ENCODE measurements around the gene ABCB8. TPM values are rescaled to one million over a fixed set of nuclear protein-coding genes. Genes with fewer than 3 reads are reported as not detected.
A peak's percentile ranks its signal among the peaks of the same experiment; 100 is the strongest.

The ABCB8 gene
- total RNA-seq, 1 donor: 35.4 TPM

GRCh38 chr7:151085691-151086620 lies 57.7 kb downstream of the ABCB8 start, which contains the start of gene AGAP3:
Gene AGAP3, plus strand, starts transcription at chr7:151086475. Its CDS starts 267 bp downstream, at chr7:151086742.
- no peak for TF ChIP-seq CTCF (IDR thresholded peaks at IDR 0.05; ENCODE audit: insufficient read depth, low read depth, low read length)
- peak within 1 kb of the TSS; percentile 83 for H3K4me3 ChIP-seq (ENCODE audit: low read depth, low read length)
- peak; percentile 83 for DNase-seq (ENCODE audit: low read depth)

DNA sequence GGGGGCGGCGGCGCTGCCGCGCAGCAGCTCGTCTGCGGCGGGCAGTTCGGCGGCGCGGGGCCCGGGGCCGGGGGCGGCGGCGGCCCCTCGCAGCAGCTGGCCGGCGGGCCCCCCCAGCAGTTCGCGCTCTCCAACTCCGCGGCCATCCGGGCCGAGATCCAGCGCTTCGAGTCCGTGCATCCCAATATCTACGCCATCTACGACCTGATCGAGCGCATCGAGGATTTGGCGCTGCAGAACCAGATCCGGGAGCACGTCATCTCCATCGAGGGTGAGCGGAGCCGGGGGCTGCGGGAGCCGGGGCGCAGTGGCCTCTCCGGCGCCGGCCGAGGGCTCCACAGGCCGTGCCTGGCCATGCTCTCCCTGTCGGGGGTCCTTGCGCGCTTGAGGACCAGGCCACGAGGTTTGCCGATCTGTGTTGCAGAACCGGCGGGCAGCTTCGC lies 58.6 kb downstream of the ABCB8 start:
- TF ChIP-seq CTCF (IDR thresholded peaks at IDR 0.05; ENCODE audit: insufficient read depth, low read depth, low read length): no peak
- DNase-seq (ENCODE audit: low read depth): peak; percentile 51
- peak overlapping the region; percentile 83 for H3K4me3 ChIP-seq (ENCODE audit: low read depth, low read length)

GRCh38 chr7:151087245-151088018 lies 59.2 kb downstream of the ABCB8 start:
- TF ChIP-seq CTCF (IDR thresholded peaks at IDR 0.05; ENCODE audit: insufficient read depth, low read depth, low read length): peak; percentile 23
- DNase-seq (ENCODE audit: low read depth): peak; percentile 64
- peak overlapping the region; percentile 83 for H3K4me3 ChIP-seq (ENCODE audit: low read depth, low read length)

- no peak for TF ChIP-seq CTCF (IDR thresholded peaks at IDR 0.05; ENCODE audit: insufficient read depth, low read depth, low read length)
- DNase-seq (ENCODE audit: low read depth): peak; percentile 40
- H3K4me3 ChIP-seq (ENCODE audit: low read depth, low read length): peak overlapping the region; percentile 83
These were observed 60.0 kb downstream of the ABCB8 start for GRCh38 chr7:151088019-151088855.

- H3K4me3 ChIP-seq (ENCODE audit: low read depth, low read length): peak overlapping the region; percentile 83
- no peak for TF ChIP-seq CTCF (IDR thresholded peaks at IDR 0.05; ENCODE audit: insufficient read depth, low read depth, low read length)
- DNase-seq (ENCODE audit: low read depth): peak; percentile 94
These were observed 60.8 kb downstream of the ABCB8 start for GRCh38 chr7:151088856-151089699.

Measured in fibroblast of villous mesenchyme (primary cell).